SK-N-SH (cell line): ENCODE data around the gene RAD51B. TPM values are rescaled to one million over a fixed set of nuclear protein-coding genes. Genes with fewer than 3 reads are reported as not detected.

Source experiments
- CTCF ChIP-seq: fragments of 200-600 bp; sonication (generic); IDR thresholded peaks from 2 replicates; pipeline ENCODE4 v1.6.1; 2017; ENCODE audit warnings: antibody characterized with exemption, mild to moderate bottlenecking, moderate library complexity
- FOXJ3 ChIP-seq: sonication (generic); formaldehyde crosslinking; IDR thresholded peaks from 2 replicates; pipeline ENCODE4 v1.5.1; 2020; ENCODE audit warnings: mild to moderate bottlenecking, missing genetic modification reagents
- MAX ChIP-seq: IDR thresholded peaks from 2 replicates; pipeline ENCODE4 v1.4.0; 2012; ENCODE audit warnings: low read depth
- NFIC ChIP-seq: IDR thresholded peaks from 2 replicates; pipeline ENCODE4 v1.4.0; 2012; ENCODE audit warnings: borderline replicate concordance
- NRF1 ChIP-seq: IDR thresholded peaks from 2 replicates; pipeline ENCODE4 v1.6.1; 2012; ENCODE audit warnings: low read depth, mild to moderate bottlenecking, low read length
- POLR2AphosphoS5 ChIP-seq: IDR thresholded peaks from 2 replicates; pipeline ENCODE4 v1.6.1; 2012; ENCODE audit warnings: low read depth, low read length
- REST ChIP-seq: IDR thresholded peaks from 2 replicates; pipeline ENCODE4 v1.6.1; 2012; ENCODE audit warnings: mild to moderate bottlenecking, low read depth, low read length, moderate library complexity
- RFX5 ChIP-seq: IDR thresholded peaks from 2 replicates; pipeline ENCODE4 v1.6.1; 2012; ENCODE audit warnings: mild to moderate bottlenecking, improper control_type of control experiment, low read length
- SMC3 ChIP-seq: IDR thresholded peaks from 2 replicates; pipeline ENCODE4 v1.6.1; 2012; ENCODE audit warnings: low read depth, low read length, improper control_type of control experiment
- TAF1 ChIP-seq: IDR thresholded peaks from 2 replicates; pipeline ENCODE4 v1.6.1; 2012; ENCODE audit warnings: low read depth, mild to moderate bottlenecking, low read length, moderate library complexity, borderline replicate concordance
- USF1 ChIP-seq: IDR thresholded peaks from 2 replicates; pipeline ENCODE4 v1.4.0; 2012; ENCODE audit warnings: low read depth, borderline replicate concordance
- YY1 ChIP-seq: IDR thresholded peaks from 2 replicates; pipeline ENCODE4 v1.4.0; 2012; ENCODE audit warnings: low read depth, mild to moderate bottlenecking
- polyA plus RNA-seq, 3 experiments: library from polyadenylated mRNA; depleted of rRNA; stranded (reverse); fragments of >200 nt; gene quantifications; 2 replicates each; pipeline ENCODE4 v1.2.3, GENCODE V29; 2012
- TF ChIP-seq, protein P1 (sequence below): fragments of 150-350 bp; IDR thresholded peaks from 2 replicates; pipeline ENCODE4 v1.6.1; 2017; ENCODE audit warnings: antibody characterized with exemption, low read length, low read depth, borderline replicate concordance
- TF ChIP-seq, protein P2 (sequence below): IDR thresholded peaks from 2 replicates; pipeline ENCODE4 v1.4.0; 2012; ENCODE audit warnings: low read depth, borderline replicate concordance

The RAD51B gene
- polyA plus RNA-seq, 1 of the 3 experiments (the other 2 are of a cell fraction), result 6.0 TPM

GRCh38 chr14:68386950-68387779 is 567.6 kb downstream of the RAD51B start (continued):
- TF ChIP-seq MAX (no peak; the same call in 1 of the 2 replicates), FOXJ3 (CRISPR knock-in tag) (no peak), RFX5 (peak; percentile 71), TAF1 (0 out of 2 replicates have a peak, but pooled peaks have one; percentile 26), USF1 (no peak), CTCF (no peak), YY1 (no peak), NRF1 (no peak), POLR2AphosphoS5 (no peak; the same call in 1 of the 2 replicates), REST (no peak), SMC3 (peak; percentile 27), NFIC (peak; percentile 80)
- TF ChIP-seq, protein P1, sequence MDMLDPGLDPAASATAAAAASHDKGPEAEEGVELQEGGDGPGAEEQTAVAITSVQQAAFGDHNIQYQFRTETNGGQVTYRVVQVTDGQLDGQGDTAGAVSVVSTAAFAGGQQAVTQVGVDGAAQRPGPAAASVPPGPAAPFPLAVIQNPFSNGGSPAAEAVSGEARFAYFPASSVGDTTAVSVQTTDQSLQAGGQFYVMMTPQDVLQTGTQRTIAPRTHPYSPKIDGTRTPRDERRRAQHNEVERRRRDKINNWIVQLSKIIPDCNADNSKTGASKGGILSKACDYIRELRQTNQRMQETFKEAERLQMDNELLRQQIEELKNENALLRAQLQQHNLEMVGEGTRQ, result no peak
- TF ChIP-seq, protein P2, sequence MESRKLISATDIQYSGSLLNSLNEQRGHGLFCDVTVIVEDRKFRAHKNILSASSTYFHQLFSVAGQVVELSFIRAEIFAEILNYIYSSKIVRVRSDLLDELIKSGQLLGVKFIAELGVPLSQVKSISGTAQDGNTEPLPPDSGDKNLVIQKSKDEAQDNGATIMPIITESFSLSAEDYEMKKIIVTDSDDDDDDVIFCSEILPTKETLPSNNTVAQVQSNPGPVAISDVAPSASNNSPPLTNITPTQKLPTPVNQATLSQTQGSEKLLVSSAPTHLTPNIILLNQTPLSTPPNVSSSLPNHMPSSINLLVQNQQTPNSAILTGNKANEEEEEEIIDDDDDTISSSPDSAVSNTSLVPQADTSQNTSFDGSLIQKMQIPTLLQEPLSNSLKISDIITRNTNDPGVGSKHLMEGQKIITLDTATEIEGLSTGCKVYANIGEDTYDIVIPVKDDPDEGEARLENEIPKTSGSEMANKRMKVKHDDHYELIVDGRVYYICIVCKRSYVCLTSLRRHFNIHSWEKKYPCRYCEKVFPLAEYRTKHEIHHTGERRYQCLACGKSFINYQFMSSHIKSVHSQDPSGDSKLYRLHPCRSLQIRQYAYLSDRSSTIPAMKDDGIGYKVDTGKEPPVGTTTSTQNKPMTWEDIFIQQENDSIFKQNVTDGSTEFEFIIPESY, result no peak
